Aortic smooth muscle cell (primary cell): Measurements from ENCODE around the gene IFNA13. TPM values are rescaled to one million over a fixed set of nuclear protein-coding genes. Genes with fewer than 3 reads are reported as not detected.

ENCODE experiments used
- total RNA-seq: library from RNA; depleted of rRNA; stranded (reverse); fragments of >200 nt; gene quantifications from 2 replicates; pipeline ENCODE4 v1.2.3, GENCODE V29; 2014

The IFNA13 gene
- total RNA-seq, result not detected in 2 replicates

DNA sequence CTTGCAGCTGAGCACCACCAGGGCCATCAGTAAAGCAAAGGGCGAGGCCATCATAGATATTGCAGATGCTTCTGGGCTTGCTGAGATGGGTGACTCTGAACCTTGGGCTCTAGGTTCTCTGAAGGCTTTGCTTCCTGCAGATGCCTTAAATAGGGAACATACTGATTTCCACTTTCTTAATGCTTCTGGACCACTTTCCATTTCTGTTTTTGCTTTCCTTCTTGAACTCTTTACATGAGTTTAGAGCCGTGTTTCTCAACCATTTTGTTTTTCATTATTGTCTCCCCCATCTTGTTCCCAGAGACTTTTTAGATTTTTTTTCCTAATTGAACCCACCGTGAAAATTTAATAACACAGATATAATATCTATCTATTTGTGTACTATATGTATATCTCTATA, at the start of gene IFNA13:
Gene IFNA13, minus strand, starts transcription at position 101 of the 400 bp plus-strand sequence. Its CDS starts 47 bp downstream, at position 54.

DNA sequence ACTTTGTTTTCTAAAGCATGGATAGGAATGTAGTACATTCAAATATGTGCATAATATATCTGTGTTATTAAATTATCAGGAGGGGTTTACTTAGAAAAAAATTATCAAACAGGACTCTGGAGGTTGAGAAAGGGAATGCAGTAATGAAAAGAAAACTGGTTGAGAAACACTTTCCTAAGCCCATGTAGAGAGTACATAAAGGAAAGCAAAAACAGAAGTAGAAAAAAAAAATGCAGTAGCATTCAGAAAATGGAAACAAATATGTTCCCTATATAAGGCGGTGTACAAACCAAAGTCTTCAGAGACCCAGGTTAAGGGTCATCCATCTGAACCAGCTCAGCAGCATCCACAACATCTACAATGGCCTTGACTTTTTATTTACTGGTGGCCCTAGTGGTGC, 41.0 kb upstream of the IFNA13 start, which contains the start of gene IFNA8:
Gene IFNA8, plus strand, starts transcription at position 301 of the 400 bp plus-strand sequence. Its CDS starts 60 bp downstream, at position 361.

DNA sequence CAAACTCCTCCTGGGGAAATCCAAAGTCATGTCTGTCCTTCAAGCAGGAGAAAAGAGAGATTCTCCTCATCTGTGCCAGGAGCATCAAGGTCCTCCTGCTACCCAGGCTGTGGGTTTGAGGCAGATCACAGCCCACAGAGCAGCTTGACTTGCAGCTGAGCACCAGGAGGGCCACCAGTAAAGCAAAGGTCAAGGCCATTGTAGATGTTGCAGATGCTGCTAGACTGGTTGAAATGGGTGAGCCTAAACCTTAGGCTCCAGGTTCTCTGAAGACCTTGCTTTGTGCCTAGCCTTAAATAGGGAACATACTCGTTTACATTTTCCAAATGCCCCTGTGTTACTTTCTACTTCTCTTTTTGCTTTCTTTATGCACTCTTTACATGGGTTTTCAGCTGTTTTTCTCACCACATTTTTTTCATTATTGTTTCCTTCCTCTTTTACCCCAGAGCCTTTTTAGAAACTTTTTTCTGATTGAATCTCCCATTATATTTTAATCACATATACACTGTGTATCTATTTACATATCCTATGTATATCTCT, 17.3 kb upstream of the IFNA13 start, which contains the start of gene IFNA2:
Gene IFNA2, minus strand, starts transcription at position 268 of the 540 bp plus-strand sequence. Its CDS starts 69 bp downstream, at position 199.

GRCh38 chr9:21350787-21351186, 17.1 kb downstream of the IFNA13 start, which contains the start of gene IFNA6:
TSS of gene IFNA6 (minus strand) at chr9:21350887. CDS start at chr9:21350887, 0 bp downstream.

DNA sequence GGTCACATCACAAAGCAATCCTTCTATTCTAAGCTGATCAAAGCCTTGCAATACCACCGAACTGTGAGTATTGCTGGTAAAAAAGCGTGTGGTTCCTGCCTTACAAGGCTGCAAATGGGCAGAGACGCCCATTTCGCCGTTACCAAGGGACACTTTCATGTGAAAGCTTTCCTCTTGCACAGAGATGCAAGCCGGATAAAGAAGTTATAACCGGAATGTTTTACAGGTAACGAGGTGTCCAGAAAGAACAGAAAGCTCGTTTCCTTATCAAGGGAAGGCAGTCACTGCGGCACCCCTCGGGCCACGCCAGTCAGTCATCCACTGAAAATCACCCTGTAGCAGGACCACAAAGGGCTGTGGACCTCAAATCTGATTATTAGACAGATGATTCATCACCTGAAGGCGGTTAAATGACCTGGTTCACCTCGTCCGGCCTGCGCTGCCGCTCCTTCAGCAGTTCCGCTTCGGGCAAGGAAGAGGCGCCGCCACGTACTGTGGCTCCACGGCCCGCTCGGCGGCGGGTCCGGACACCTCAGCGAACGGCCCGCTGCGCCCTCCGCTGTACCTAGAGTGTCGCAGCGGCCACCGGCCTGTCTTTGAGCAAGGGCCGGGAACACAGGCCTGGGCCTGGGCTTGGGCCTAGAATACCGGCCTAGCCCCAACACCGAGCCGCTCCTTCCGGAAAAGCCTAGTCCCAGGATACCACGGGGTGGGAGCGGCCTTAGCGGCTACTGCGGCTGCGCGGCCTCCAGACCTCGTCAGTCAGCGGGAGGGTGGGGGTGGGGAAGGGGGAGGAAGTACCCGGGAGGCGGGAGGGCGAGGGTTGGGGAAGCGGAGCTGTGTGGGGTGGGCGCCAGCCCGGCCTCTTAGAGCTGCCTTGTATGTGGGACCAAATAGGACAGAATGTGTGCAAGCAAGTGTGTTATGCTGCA, 32.9 kb downstream of the IFNA13 start, which contains the start of gene KLHL9:
Gene KLHL9, minus strand, starts transcription at position 704 of the 932 bp plus-strand sequence. Its CDS starts 545 bp downstream, at position 159.

Other genes with a start within 250 kb of the IFNA13 start
- gene IFNW1, start 226.2 kb downstream of the IFNA13 start, total RNA-seq, result not detected in 2 replicates
- gene IFNA21, start 201.4 kb downstream of the IFNA13 start, total RNA-seq, result not detected in 2 replicates
- not detected in 2 replicates for gene IFNA4, start 180.5 kb downstream of the IFNA13 start, total RNA-seq
- gene IFNA7, start 165.9 kb downstream of the IFNA13 start, total RNA-seq, result not detected in 2 replicates
- not detected in 2 replicates for gene IFNA10, start 160.9 kb downstream of the IFNA13 start, total RNA-seq
- not detected in 2 replicates for gene IFNA16, start 150.7 kb downstream of the IFNA13 start, total RNA-seq
- gene IFNA17, start 139.8 kb downstream of the IFNA13 start, total RNA-seq, result not detected in 2 replicates
- not detected in 2 replicates for gene IFNA14, start 128.1 kb downstream of the IFNA13 start, total RNA-seq
- gene IFNA5, start 62.7 kb downstream of the IFNA13 start, total RNA-seq, result not detected in 2 replicates
- gene KLHL9, start 32.7 kb downstream of the IFNA13 start, total RNA-seq, result 42.0 TPM in 2 replicates
- not detected in 2 replicates for gene IFNA6, start 17.2 kb downstream of the IFNA13 start, total RNA-seq
- not detected in 2 replicates for gene IFNA2, start 17.3 kb upstream of the IFNA13 start, total RNA-seq
- not detected in 2 replicates for gene IFNA8, start 41.1 kb upstream of the IFNA13 start, total RNA-seq
- gene IFNA1, start 72.4 kb upstream of the IFNA13 start, total RNA-seq, result not detected in 2 replicates
- 17.2 and 24.6 TPM in 2 replicates for gene IFNE, start 114.3 kb upstream of the IFNA13 start, total RNA-seq